GM23338 (cell line): Measurements from ENCODE around the gene NEMP1. TPM values are rescaled to one million over a fixed set of nuclear protein-coding genes. Genes with fewer than 3 reads are reported as not detected.

Experiments
- ATAC-seq: fragments of 200-7000 bp; cut with Tn5 transposase; 3 replicates; pipeline ENCODE4 v1.9.1; 2020
- DNase-seq: peaks from one replicate; pipeline ENCODE4 v3.0.0-alpha.2; 2015; ENCODE audit warnings: low spot score
- H2AFZ ChIP-seq: fragments of 200-600 bp; sonication (generic); 2 replicates; pipeline ENCODE4 v1.8.0; 2016; ENCODE audit warnings: antibody characterized with exemption, mild to moderate bottlenecking, moderate library complexity
- H3F3A ChIP-seq: fragments of 200-600 bp; sonication (generic); replicated peaks from 2 replicates; pipeline ENCODE4 v1.8.0; 2017; ENCODE audit warnings: antibody characterized with exemption, mixed run types, low read depth
- H3K27ac ChIP-seq: fragments of 200-600 bp; sonication (generic); 2 replicates; pipeline ENCODE4 v1.6.1; 2016; ENCODE audit warnings: low read depth
- H3K27me3 ChIP-seq: fragments of 200-600 bp; sonication (generic); 2 replicates; pipeline ENCODE4 v1.8.0; 2016; ENCODE audit warnings: mild to moderate bottlenecking, mixed run types, moderate library complexity; ENCODE audit not compliant: insufficient read depth
- H3K36me3 ChIP-seq: fragments of 200-600 bp; sonication (generic); 2 replicates; pipeline ENCODE4 v1.8.0; 2016; ENCODE audit warnings: mild to moderate bottlenecking; ENCODE audit not compliant: insufficient read depth
- H3K4me1 ChIP-seq: fragments of 200-600 bp; sonication (generic); 2 replicates; pipeline ENCODE4 v1.8.0; 2016; ENCODE audit warnings: mild to moderate bottlenecking, moderate library complexity; ENCODE audit not compliant: insufficient read depth
- H3K4me2 ChIP-seq: fragments of 200-600 bp; sonication (generic); 2 replicates; pipeline ENCODE4 v1.7.1; 2017; ENCODE audit warnings: mixed run types
- H3K4me3 ChIP-seq: fragments of 200-600 bp; sonication (generic); 2 replicates; pipeline ENCODE4 v1.6.1; 2016; ENCODE audit warnings: mixed run types
- H3K79me2 ChIP-seq: fragments of 200-600 bp; sonication (generic); replicated peaks from 2 replicates; pipeline ENCODE4 v1.8.0; 2017; ENCODE audit warnings: mild to moderate bottlenecking; ENCODE audit not compliant: insufficient read depth
- H3K9me2 ChIP-seq: fragments of 200-600 bp; sonication (generic); 2 replicates; pipeline ENCODE4 v1.8.0; 2017; ENCODE audit not compliant: insufficient read depth
- H4K20me1 ChIP-seq: fragments of 200-600 bp; sonication (generic); replicated peaks from 2 replicates; pipeline ENCODE4 v1.8.0; 2017; ENCODE audit warnings: mild to moderate bottlenecking; ENCODE audit not compliant: insufficient read depth
- H3K27ac Mint-ChIP-seq: 2 replicates; pipeline ENCODE4 v1.8.0; 2020; ENCODE audit warnings: inconsistent platforms, mild to moderate bottlenecking, moderate library complexity, mixed read lengths
- H3K27me3 Mint-ChIP-seq: 3 replicates; pipeline ENCODE4 v1.8.0; 2022; ENCODE audit warnings: low read depth, mild to moderate bottlenecking, moderate library complexity, mixed read lengths, inconsistent platforms; ENCODE audit not compliant: insufficient read depth, poor library complexity
- H3K36me3 Mint-ChIP-seq: 3 replicates; pipeline ENCODE4 v1.8.0; 2021; ENCODE audit warnings: low read depth, mild to moderate bottlenecking, inconsistent platforms, moderate library complexity, mixed read lengths
- H3K4me1 Mint-ChIP-seq: 3 replicates; pipeline ENCODE4 v1.8.0; 2020; ENCODE audit warnings: mild to moderate bottlenecking, inconsistent platforms, mixed read lengths
- H3K4me3 Mint-ChIP-seq: 3 replicates; pipeline ENCODE4 v1.8.0; 2021; ENCODE audit warnings: moderate library complexity, mild to moderate bottlenecking, inconsistent platforms, mixed read lengths
- H3K9me3 Mint-ChIP-seq: 3 replicates; pipeline ENCODE4 v1.8.0; 2020; ENCODE audit warnings: moderate library complexity, mild to moderate bottlenecking, inconsistent platforms, mixed read lengths
- polyA plus RNA-seq: library from polyadenylated mRNA; unstranded; fragments of >200 nt; fragmentation: Nextera tagmentation; extraction: Ambion mirVana; gene quantifications from 2 replicates; pipeline ENCODE4 v1.2.1, GENCODE V29; 2016
- total RNA-seq: library from RNA; depleted of rRNA; stranded (reverse); fragments of >200 nt; shearing (Covaris generic); gene quantifications from 2 replicates; pipeline ENCODE4 v1.2.3, GENCODE V29; 2014
- TF ChIP-seq, protein P1 (sequence below): fragments of 250-450 bp; sonication (Bioruptor Pico); IDR thresholded peaks from 2 replicates; pipeline ENCODE4 v1.5.0; 2020; ENCODE audit warnings: mild to moderate bottlenecking, moderate library complexity

NEMP1 gene
- total and polyA plus RNA-seq, 2 experiments from 2014 or later = 11.9 to 35.0 TPM

DNA sequence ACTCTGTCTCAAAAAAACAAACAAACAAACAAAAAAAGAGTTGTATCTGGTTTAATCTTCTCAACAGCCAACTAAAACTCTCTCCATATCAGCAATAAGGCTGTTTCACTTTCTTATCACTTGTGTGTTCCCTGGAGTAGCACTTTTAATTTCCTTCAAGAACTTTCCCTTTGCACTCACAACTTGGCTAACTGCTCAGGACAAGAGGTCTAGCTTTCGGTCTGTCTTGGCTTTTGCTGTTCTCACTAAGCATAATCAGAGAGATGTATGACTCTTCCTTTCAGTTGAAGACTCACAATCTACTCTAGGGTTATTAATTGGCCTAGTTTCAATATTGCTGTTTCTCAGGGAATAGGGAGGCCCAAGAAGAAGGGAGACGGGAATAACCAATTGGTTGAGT lies 12.3 kb downstream of the NEMP1 start:
- H3K27me3 ChIP-seq = no peaks in the 10 kb centered on the region
- Mint-ChIP-seq H3K27ac (no peak overlapping the region), H3K36me3 (peaks cover 72% of the 10 kb centered on the region), H3K4me1 (peaks cover 3% of the 10 kb centered on the region; the same call in 2 of the 3 replicates), H3K9me3 (no peaks in the 10 kb centered on the region), H3K4me3 (no peak overlapping the region), H3K27me3 (peaks cover 2% of the 10 kb centered on the region)
- H3K4me3 ChIP-seq = no peak overlapping the region
- TF ChIP-seq, protein P1, sequence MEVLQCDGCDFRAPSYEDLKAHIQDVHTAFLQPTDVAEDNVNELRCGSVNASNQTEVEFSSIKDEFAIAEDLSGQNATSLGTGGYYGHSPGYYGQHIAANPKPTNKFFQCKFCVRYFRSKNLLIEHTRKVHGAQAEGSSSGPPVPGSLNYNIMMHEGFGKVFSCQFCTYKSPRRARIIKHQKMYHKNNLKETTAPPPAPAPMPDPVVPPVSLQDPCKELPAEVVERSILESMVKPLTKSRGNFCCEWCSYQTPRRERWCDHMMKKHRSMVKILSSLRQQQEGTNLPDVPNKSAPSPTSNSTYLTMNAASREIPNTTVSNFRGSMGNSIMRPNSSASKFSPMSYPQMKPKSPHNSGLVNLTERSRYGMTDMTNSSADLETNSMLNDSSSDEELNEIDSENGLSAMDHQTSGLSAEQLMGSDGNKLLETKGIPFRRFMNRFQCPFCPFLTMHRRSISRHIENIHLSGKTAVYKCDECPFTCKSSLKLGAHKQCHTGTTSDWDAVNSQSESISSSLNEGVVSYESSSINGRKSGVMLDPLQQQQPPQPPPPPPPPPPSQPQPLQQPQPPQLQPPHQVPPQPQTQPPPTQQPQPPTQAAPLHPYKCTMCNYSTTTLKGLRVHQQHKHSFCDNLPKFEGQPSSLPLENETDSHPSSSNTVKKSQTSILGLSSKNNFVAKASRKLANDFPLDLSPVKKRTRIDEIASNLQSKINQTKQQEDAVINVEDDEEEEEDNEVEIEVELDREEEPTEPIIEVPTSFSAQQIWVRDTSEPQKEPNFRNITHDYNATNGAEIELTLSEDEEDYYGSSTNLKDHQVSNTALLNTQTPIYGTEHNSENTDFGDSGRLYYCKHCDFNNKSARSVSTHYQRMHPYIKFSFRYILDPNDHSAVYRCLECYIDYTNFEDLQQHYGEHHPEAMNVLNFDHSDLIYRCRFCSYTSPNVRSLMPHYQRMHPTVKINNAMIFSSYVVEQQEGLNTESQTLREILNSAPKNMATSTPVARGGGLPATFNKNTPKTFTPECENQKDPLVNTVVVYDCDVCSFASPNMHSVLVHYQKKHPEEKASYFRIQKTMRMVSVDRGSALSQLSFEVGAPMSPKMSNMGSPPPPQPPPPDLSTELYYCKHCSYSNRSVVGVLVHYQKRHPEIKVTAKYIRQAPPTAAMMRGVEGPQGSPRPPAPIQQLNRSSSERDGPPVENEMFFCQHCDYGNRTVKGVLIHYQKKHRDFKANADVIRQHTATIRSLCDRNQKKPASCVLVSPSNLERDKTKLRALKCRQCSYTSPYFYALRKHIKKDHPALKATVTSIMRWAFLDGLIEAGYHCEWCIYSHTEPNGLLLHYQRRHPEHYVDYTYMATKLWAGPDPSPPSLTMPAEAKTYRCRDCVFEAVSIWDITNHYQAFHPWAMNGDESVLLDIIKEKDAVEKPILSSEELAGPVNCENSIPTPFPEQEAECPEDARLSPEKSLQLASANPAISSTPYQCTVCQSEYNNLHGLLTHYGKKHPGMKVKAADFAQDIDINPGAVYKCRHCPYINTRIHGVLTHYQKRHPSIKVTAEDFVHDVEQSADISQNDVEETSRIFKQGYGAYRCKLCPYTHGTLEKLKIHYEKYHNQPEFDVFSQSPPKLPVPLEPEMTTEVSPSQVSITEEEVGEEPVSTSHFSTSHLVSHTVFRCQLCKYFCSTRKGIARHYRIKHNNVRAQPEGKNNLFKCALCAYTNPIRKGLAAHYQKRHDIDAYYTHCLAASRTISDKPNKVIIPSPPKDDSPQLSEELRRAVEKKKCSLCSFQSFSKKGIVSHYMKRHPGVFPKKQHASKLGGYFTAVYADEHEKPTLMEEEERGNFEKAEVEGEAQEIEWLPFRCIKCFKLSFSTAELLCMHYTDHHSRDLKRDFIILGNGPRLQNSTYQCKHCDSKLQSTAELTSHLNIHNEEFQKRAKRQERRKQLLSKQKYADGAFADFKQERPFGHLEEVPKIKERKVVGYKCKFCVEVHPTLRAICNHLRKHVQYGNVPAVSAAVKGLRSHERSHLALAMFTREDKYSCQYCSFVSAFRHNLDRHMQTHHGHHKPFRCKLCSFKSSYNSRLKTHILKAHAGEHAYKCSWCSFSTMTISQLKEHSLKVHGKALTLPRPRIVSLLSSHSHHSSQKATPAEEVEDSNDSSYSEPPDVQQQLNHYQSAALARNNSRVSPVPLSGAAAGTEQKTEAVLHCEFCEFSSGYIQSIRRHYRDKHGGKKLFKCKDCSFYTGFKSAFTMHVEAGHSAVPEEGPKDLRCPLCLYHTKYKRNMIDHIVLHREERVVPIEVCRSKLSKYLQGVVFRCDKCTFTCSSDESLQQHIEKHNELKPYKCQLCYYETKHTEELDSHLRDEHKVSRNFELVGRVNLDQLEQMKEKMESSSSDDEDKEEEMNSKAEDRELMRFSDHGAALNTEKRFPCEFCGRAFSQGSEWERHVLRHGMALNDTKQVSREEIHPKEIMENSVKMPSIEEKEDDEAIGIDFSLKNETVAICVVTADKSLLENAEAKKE (CRISPR knock-in tag) = no peak
- no peak overlapping the region for H3K4me2 ChIP-seq
- H3K27ac ChIP-seq = no peak overlapping the region
- H2AFZ ChIP-seq = no peak overlapping the region
- no peaks in the 10 kb centered on the region for H3K9me2 ChIP-seq
- peaks cover 10% of the 10 kb centered on the region for H4K20me1 ChIP-seq
- peaks cover 14% of the 10 kb centered on the region; the same call in 1 of the 2 replicates for H3K79me2 ChIP-seq
- DNase-seq = no peak
- H3F3A ChIP-seq = peaks cover 19% of the 10 kb centered on the region; the same call in 1 of the 2 replicates
- no peak for ATAC-seq
- H3K4me1 ChIP-seq = no peaks in the 10 kb centered on the region
- peaks cover 47% of the 10 kb centered on the region for H3K36me3 ChIP-seq

DNA sequence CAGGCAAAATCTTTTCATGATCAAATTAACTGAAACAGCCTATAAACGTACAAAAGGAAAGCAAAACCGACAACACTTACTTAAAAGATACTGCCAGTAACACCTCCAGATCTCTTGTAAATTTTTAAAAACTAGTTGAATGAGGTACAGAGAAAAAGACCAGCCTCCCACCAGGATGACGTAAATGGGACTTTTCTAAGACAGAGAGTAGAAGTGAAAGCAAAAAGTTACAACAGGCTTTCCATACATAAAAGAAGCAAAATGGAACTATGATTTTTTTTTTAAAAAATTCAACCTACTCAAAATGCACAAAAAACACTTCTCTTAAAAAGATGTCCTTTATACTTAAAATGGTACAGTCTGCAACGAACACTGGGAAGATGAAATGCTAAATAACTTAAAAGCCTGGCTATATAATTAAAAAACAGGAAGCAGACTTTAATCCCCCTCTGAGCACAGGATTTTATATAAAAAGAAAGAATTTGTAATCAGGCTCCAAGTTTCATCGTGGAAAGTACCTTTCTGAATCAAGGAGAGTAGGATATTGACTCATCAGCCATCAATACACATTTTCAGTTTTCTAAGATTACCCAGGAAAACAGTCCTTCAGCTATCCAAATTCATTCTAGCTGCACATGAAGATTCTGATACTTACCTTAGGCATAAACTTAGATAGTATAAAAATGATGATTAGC lies 14.5 kb downstream of the NEMP1 start:
- H3K9me3 Mint-ChIP-seq = no peaks in the 10 kb centered on the region
- DNase-seq (no peak), ATAC-seq (no peak)
- H3K4me3 Mint-ChIP-seq = no peak overlapping the region
- Histone ChIP-seq H3K4me2 (no peak overlapping the region), H3K79me2 (peaks cover 14% of the 10 kb centered on the region; the same call in 1 of the 2 replicates), H2AFZ (no peak overlapping the region), H3K4me3 (no peak overlapping the region), H3K27me3 (no peaks in the 10 kb centered on the region), H3F3A (peaks cover 11% of the 10 kb centered on the region; the same call in 1 of the 2 replicates), H3K27ac (no peak overlapping the region), H4K20me1 (peaks cover 3% of the 10 kb centered on the region; the same call in 1 of the 2 replicates), H3K9me2 (no peaks in the 10 kb centered on the region), H3K4me1 (no peaks in the 10 kb centered on the region), H3K36me3 (peaks cover 50% of the 10 kb centered on the region)
- no peak overlapping the region for H3K27ac Mint-ChIP-seq
- H3K36me3 Mint-ChIP-seq = peaks cover 71% of the 10 kb centered on the region
- H3K4me1 Mint-ChIP-seq = no peaks in the 10 kb centered on the region
- H3K27me3 Mint-ChIP-seq = peaks cover 2% of the 10 kb centered on the region
- TF ChIP-seq, protein P1 (CRISPR knock-in tag) = no peak
